ENCODE results near the gene SNAPC2. TPM values are rescaled to one million over a fixed set of nuclear protein-coding genes. Genes with fewer than 3 reads are reported as not detected.

The SNAPC2 gene
- total RNA-seq, 4 donors from 2014 or later: 7.4 to 12.9 (median 9.4) TPM

GRCh38 chr19:7901337-7901736, 18.8 kb upstream of the SNAPC2 start:
- no peak for DNase-seq
- TF ChIP-seq CTCF (IDR thresholded peaks at IDR 0.05) (no peak), POLR2A (IDR thresholded peaks at IDR 0.05) (no peak)

DNA sequence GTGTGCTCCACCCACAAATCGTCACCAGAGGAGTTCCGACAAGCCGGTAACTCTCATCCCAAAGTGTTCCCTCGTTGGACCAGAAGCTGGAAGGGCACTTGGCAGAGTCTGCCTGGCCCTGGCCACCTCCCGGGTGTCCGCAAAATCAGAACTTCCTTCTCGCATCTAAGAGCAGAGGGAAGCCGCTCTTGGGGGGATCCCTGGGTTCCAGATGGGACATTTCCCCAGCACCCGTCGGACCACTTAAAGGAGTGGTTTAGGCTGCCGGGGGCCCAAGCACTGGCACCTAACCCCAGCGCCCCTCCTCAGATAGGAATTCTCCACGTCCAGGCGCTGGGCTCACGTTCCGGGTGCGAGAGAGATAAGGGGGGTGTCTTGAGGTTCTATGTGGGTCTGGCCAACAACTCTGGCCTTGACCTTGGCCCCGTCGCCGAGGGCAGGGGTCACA, 17.3 kb upstream of the SNAPC2 start:
- no peak for TF ChIP-seq POLR2A (IDR thresholded peaks at IDR 0.05)
- TF ChIP-seq CTCF (IDR thresholded peaks at IDR 0.05): no peak
- peaks cover 3 to 30% (median 15%) of the 10 kb centered on the region in 4 donors for H3K4me1 ChIP-seq
- H3K4me3 ChIP-seq: peak overlapping the region; percentile 37 to 89 (median 70)
- peak overlapping the region; percentile 52 to 95 (median 86) for H3K27ac ChIP-seq
- H3K27me3 ChIP-seq: no peaks in the 10 kb centered on the region
- H3K9me3 ChIP-seq: no peaks in the 10 kb centered on the region
- peaks cover 0 to 21% (median 0%) of the 10 kb centered on the region in 3 donors for H3K36me3 ChIP-seq
- DNase-seq: no peak

More at GRCh38 chr19:7901337-7901736, 18.8 kb upstream of the SNAPC2 start:
- no peak overlapping the region for H3K27ac ChIP-seq
- peaks cover 3 to 30% (median 15%) of the 10 kb centered on the region in 4 donors for H3K4me1 ChIP-seq
- no peak overlapping the region for H3K4me3 ChIP-seq
- no peaks in the 10 kb centered on the region for H3K27me3 ChIP-seq
- H3K9me3 ChIP-seq: no peaks in the 10 kb centered on the region
- H3K36me3 ChIP-seq: peaks cover 0 to 10% (median 0%) of the 10 kb centered on the region in 3 donors

DNA sequence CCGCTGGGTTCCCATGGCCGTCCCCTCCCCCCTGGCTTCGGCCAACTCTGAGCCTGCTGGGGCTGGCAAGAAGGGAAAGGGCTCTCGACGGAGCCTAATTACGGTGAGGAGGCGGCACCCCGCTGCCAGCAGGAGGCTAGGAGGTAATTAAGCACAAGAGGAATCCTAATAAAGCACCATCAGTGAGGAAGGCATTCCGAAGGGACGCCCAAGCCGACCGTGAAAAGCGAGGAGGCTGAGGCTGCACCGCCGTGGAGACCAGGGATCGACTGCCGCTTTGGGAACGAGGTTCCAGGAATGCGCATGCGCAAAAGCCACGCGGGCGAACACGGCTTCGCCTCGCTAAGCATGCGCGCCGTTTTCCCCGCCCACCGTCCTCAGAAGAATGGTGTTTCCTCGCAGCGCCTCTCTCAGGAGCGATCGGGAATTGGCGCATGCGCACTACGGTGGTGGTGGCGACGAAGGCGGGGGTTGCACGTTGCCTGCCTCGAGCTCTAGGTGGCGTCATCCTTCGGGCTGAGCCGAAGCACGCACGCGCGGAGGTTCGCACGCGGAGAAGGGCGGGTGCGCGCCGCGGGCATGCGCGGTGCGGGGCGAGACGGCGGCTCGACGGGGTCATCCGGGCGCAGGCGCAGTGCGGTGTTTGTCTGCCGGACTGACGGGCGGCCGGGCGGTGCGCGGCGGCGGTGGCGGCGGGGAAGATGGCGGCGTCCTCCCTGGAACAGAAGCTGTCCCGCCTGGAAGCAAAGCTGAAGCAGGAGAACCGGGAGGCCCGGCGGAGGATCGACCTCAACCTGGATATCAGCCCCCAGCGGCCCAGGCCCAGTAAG, 16.7 kb upstream of the SNAPC2 start, which contains the start of gene MAP2K7:
MAP2K7 (plus strand) TSS at position 634 of the 830 bp plus-strand sequence; CDS start at position 702, 68 bp downstream.
- Histone ChIP-seq H3K4me3 (peak within 1 kb of the TSS; percentile 81 to 98 (median 86)), H3K27ac (peak within 1 kb of the TSS; percentile 88 to 95 (median 92)), H3K27me3 (no peaks in the 10 kb centered on the region), H3K4me1 (peaks cover 3 to 30% (median 15%) of the 10 kb centered on the region in 4 donors), H3K9me3 (no peaks in the 10 kb centered on the region), H3K36me3 (peaks cover 0 to 21% (median 0%) of the 10 kb centered on the region in 3 donors)
- TF ChIP-seq CTCF (IDR thresholded peaks at IDR 0.05) (peak; percentile 35 to 68 (median 56)), POLR2A (IDR thresholded peaks at IDR 0.05) (peak; percentile 53 to 56)
- peak; percentile 100 for DNase-seq

GRCh38 chr19:7904074-7905020, 15.8 kb upstream of the SNAPC2 start:
- H3K27me3 ChIP-seq: no peaks in the 10 kb centered on the region
- peaks cover 0 to 26% (median 0%) of the 10 kb centered on the region in 3 donors for H3K36me3 ChIP-seq
- peak in 2 of 3 donors; percentile 49 to 80 for DNase-seq
- H3K4me3 ChIP-seq: peak overlapping the region; percentile 81 to 98 (median 86)
- TF ChIP-seq POLR2A (IDR thresholded peaks at IDR 0.05) (no peak), CTCF (IDR thresholded peaks at IDR 0.05) (no peak)
- no peaks in the 10 kb centered on the region for H3K9me3 ChIP-seq
- peaks cover 3 to 30% (median 15%) of the 10 kb centered on the region in 4 donors for H3K4me1 ChIP-seq
- H3K27ac ChIP-seq: peak overlapping the region; percentile 88 to 95 (median 92)

- H3K27me3 ChIP-seq: no peaks in the 10 kb centered on the region
- DNase-seq: peak in 1 of 3 donors; percentile 45
Observed at GRCh38 chr19:7905268-7905667, 14.9 kb upstream of the SNAPC2 start.

More at GRCh38 chr19:7905268-7905667, 14.9 kb upstream of the SNAPC2 start:
- Histone ChIP-seq H3K4me1 (peaks cover 3 to 30% (median 15%) of the 10 kb centered on the region in 4 donors), H3K9me3 (no peaks in the 10 kb centered on the region), H3K36me3 (peaks cover 0 to 35% (median 0%) of the 10 kb centered on the region in 3 donors), H3K27ac (no peak overlapping the region), H3K4me3 (peak overlapping the region in 1 of 4 donors; percentile 83)
- TF ChIP-seq POLR2A (IDR thresholded peaks at IDR 0.05) (no peak), CTCF (IDR thresholded peaks at IDR 0.05) (no peak)

Measured in Peyer's patch (tissue), 4 donors.